Occipital lobe (tissue), 2 donors: ENCODE data around the gene QRICH2. TPM values are rescaled to one million over a fixed set of nuclear protein-coding genes. Genes with fewer than 3 reads are reported as not detected.
"Not testable (repeated sequence)": the region's sequence is repeated elsewhere in the genome, so short reads cannot be mapped to it uniquely, and the experiment has no call there.

ENCODE experiments used
- DNase-seq: peaks from one replicate; lab custom pipeline; 2025; lab: John Stamatoyannopoulos, UW
- total RNA-seq: library from RNA; depleted of rRNA; stranded (reverse); fragments of >200 nt; gene quantifications from one replicate; pipeline ENCODE4 v1.2.3, GENCODE V29; 2014

Gene QRICH2
- total RNA-seq, 1 donor from 2014 or later = 6.1 TPM

- no peak for DNase-seq
Observed at GRCh38 chr17:76248013-76248782, 59.9 kb downstream of the QRICH2 start.

- no peak for DNase-seq
Observed at GRCh38 chr17:76247304-76247703, 60.8 kb downstream of the QRICH2 start.

GRCh38 chr17:76246080-76247066, 61.7 kb downstream of the QRICH2 start:
- DNase-seq = no peak

GRCh38 chr17:76244721-76245120, 63.4 kb downstream of the QRICH2 start:
- DNase-seq = not testable (repeated sequence)

GRCh38 chr17:76243826-76244679, 64.0 kb downstream of the QRICH2 start:
- no peak for DNase-seq

GRCh38 chr17:76241691-76242255, 66.3 kb downstream of the QRICH2 start:
- DNase-seq = no peak

- DNase-seq = no peak
Observed at GRCh38 chr17:76241204-76241538, 66.9 kb downstream of the QRICH2 start.

GRCh38 chr17:76240461-76241203, 67.4 kb downstream of the QRICH2 start, which contains the start of gene RNF157:
RNF157 (minus strand) TSS chr17:76240493; CDS start chr17:76240240, 253 bp downstream.
- DNase-seq = peak; percentile 71

GRCh38 chr17:76239538-76240274, 68.4 kb downstream of the QRICH2 start:
- no peak for DNase-seq

GRCh38 chr17:76238847-76239537, 69.1 kb downstream of the QRICH2 start:
- no peak for DNase-seq

GRCh38 chr17:76237859-76238313, 70.2 kb downstream of the QRICH2 start:
- DNase-seq = no peak

- DNase-seq = no peak
Observed at GRCh38 chr17:76236603-76237002, 71.5 kb downstream of the QRICH2 start.

- DNase-seq = no peak
Observed at GRCh38 chr17:76235883-76236282, 72.2 kb downstream of the QRICH2 start.

- DNase-seq = no peak
Observed at GRCh38 chr17:76234354-76234679, 73.8 kb downstream of the QRICH2 start.

GRCh38 chr17:76233588-76234353, 74.3 kb downstream of the QRICH2 start:
- no peak for DNase-seq

GRCh38 chr17:76232342-76232741, 75.7 kb downstream of the QRICH2 start:
- no peak for DNase-seq

GRCh38 chr17:76226749-76227148, 81.3 kb downstream of the QRICH2 start:
- DNase-seq = not testable (repeated sequence)
